ENCODE results near the gene TMEM18. TPM values are rescaled to one million over a fixed set of nuclear protein-coding genes. Genes with fewer than 3 reads are reported as not detected.

The TMEM18 gene
- polyA plus RNA-seq, 1 of the 3 experiments (the other 2 are of a cell fraction), result 29.3 TPM

DNA sequence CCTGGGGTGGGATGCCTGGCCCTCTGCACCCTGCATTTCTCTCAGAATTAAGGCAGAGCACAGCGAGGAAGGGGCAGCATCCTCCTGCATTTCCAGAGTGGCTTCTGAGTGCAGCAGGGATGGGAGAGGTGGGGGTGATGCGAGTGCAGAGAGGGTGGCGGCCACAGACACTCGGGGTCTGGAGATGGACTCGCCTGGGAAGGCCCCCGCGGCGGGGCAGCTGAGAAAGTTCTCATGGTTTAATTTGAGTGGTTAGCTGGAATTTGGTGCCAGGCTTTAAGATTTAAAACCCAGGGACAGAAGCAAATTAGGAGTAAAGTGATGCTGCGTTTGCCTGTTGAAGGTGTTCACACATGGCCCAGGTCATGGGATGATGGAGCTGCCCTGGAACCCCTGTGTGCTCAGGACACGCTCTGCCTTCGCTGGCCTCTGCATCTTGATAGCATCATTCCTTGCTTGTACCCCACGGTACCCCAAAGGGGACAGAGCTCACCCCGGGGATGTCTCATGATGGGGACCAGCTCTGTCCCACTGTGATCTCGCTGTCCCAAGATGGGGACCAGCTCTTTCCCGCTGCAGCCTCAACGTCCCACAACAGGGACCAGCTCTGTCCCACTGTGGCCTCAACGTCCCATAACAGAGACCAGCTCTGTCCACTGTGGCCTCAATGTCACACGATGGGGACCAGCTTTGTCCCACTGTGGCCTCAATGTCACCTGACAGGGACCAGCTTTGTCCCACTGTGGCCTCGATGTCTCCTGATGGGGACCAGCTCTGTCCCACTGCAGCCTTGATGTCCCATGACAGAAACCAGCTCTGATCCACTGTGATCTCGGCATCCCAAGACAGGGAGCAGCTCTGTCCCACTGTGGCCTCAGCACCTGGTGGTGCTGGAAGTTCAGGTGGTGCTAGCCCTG, 27.5 kb downstream of the TMEM18 start:
- 39% methylated on average over 17 of the region's 20 CpGs for WGBS (ENCODE audit: low lambda C conversion rate)
- Histone ChIP-seq H3K36me3 (replicated peaks in 1 of 2; ENCODE audit: control insufficient read depth in 1 of 2, insufficient read depth in 2 of 2, low read length in 1 of 2) (no peaks in the 10 kb centered on the region), H3K9ac (no peak overlapping the region), H3K27ac (ENCODE audit: low read depth in 2 of 2, low read length in 1 of 2) (no peak overlapping the region), H3K4me1 (ENCODE audit: control insufficient read depth in 1 of 2, insufficient read depth in 2 of 2, low read depth in 1 of 2, low read length in 1 of 2) (no peaks in the 10 kb centered on the region; a peak in 1 of 4 replicates), H3K9me2 (no peaks in the 10 kb centered on the region), H3K4me2 (no peak overlapping the region), H4K20me1 (ENCODE audit: insufficient read depth) (no peaks in the 10 kb centered on the region), H3K79me2 (ENCODE audit: insufficient read depth) (no peaks in the 10 kb centered on the region), H3K4me3 (ENCODE audit: low read depth in 2 of 2, low read length in 1 of 2) (no peak overlapping the region), H3K9me3 (no peaks in the 10 kb centered on the region), H2AFZ (ENCODE audit: low read depth) (no peak overlapping the region), H3K27me3 (ENCODE audit: insufficient read depth) (no peaks in the 10 kb centered on the region), H3F3A (replicated peaks; ENCODE audit: insufficient read depth) (no peaks in the 10 kb centered on the region)
- DNase-seq, result no peak
- ChIA-PET CTCF (interaction anchor here (1.0 to 2.0 kb wide), 6 partner anchors 12 to 121 kb away, joined by 4 to 8 read pairs (median 4); no protein-coding TSS in a partner anchor), POLR2A (interaction anchor here (0.6 kb wide), 1 partner anchor 18 kb away, joined by 3 read pairs; no protein-coding TSS in a partner anchor)
- no peak for TF ChIP-seq YY1 (IDR thresholded peaks at IDR 0.05; ENCODE audit: low read depth)
- no peak for TF ChIP-seq GATA2 (CRISPR knock-in tag; IDR thresholded peaks at IDR 0.05)
- no peak for TF ChIP-seq FOXJ3 (CRISPR knock-in tag; IDR thresholded peaks at IDR 0.05)
- TF ChIP-seq, protein P1, sequence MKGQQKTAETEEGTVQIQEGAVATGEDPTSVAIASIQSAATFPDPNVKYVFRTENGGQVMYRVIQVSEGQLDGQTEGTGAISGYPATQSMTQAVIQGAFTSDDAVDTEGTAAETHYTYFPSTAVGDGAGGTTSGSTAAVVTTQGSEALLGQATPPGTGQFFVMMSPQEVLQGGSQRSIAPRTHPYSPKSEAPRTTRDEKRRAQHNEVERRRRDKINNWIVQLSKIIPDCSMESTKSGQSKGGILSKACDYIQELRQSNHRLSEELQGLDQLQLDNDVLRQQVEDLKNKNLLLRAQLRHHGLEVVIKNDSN (IDR thresholded peaks at IDR 0.05; ENCODE audit: borderline replicate concordance, low read depth), result no peak
- TF ChIP-seq FOSL2 (IDR thresholded peaks at IDR 0.05; ENCODE audit: borderline replicate concordance, low read depth), result no peak
- TF ChIP-seq, protein P2, sequence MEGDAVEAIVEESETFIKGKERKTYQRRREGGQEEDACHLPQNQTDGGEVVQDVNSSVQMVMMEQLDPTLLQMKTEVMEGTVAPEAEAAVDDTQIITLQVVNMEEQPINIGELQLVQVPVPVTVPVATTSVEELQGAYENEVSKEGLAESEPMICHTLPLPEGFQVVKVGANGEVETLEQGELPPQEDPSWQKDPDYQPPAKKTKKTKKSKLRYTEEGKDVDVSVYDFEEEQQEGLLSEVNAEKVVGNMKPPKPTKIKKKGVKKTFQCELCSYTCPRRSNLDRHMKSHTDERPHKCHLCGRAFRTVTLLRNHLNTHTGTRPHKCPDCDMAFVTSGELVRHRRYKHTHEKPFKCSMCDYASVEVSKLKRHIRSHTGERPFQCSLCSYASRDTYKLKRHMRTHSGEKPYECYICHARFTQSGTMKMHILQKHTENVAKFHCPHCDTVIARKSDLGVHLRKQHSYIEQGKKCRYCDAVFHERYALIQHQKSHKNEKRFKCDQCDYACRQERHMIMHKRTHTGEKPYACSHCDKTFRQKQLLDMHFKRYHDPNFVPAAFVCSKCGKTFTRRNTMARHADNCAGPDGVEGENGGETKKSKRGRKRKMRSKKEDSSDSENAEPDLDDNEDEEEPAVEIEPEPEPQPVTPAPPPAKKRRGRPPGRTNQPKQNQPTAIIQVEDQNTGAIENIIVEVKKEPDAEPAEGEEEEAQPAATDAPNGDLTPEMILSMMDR (IDR thresholded peaks at IDR 0.05), result no peak
- TF ChIP-seq NFIC (IDR thresholded peaks at IDR 0.05; ENCODE audit: borderline replicate concordance), result no peak
- no peak for TF ChIP-seq RAD21 (IDR thresholded peaks at IDR 0.05; ENCODE audit: low read length)
- TF ChIP-seq EZH2phosphoT487 (IDR thresholded peaks at IDR 0.05; ENCODE audit: borderline replicate concordance, low read depth), result no peak
- TF ChIP-seq, protein P3, sequence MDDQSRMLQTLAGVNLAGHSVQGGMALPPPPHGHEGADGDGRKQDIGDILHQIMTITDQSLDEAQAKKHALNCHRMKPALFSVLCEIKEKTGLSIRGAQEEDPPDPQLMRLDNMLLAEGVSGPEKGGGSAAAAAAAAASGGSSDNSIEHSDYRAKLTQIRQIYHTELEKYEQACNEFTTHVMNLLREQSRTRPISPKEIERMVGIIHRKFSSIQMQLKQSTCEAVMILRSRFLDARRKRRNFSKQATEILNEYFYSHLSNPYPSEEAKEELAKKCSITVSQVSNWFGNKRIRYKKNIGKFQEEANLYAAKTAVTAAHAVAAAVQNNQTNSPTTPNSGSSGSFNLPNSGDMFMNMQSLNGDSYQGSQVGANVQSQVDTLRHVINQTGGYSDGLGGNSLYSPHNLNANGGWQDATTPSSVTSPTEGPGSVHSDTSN (IDR thresholded peaks at IDR 0.05), result no peak
- no peak for TF ChIP-seq RXRA (IDR thresholded peaks at IDR 0.05; ENCODE audit: borderline replicate concordance, low read depth)
- TF ChIP-seq RFX5 (IDR thresholded peaks at IDR 0.05; ENCODE audit: low read length), result no peak
- no peak for TF ChIP-seq TAF1 (IDR thresholded peaks at IDR 0.05; ENCODE audit: borderline replicate concordance, low read depth, low read length)
- TF ChIP-seq ELF1 (IDR thresholded peaks at IDR 0.05), result no peak
- TF ChIP-seq CHD2 (IDR thresholded peaks at IDR 0.05; ENCODE audit: low read length, partially characterized antibody), result no peak
- no peak for TF ChIP-seq TEAD4 (IDR thresholded peaks at IDR 0.05; ENCODE audit: borderline replicate concordance, insufficient read depth)
- TF ChIP-seq, protein P4, sequence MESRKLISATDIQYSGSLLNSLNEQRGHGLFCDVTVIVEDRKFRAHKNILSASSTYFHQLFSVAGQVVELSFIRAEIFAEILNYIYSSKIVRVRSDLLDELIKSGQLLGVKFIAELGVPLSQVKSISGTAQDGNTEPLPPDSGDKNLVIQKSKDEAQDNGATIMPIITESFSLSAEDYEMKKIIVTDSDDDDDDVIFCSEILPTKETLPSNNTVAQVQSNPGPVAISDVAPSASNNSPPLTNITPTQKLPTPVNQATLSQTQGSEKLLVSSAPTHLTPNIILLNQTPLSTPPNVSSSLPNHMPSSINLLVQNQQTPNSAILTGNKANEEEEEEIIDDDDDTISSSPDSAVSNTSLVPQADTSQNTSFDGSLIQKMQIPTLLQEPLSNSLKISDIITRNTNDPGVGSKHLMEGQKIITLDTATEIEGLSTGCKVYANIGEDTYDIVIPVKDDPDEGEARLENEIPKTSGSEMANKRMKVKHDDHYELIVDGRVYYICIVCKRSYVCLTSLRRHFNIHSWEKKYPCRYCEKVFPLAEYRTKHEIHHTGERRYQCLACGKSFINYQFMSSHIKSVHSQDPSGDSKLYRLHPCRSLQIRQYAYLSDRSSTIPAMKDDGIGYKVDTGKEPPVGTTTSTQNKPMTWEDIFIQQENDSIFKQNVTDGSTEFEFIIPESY (IDR thresholded peaks at IDR 0.05; ENCODE audit: borderline replicate concordance, low read depth), result no peak
- TF ChIP-seq EP300 (IDR thresholded peaks at IDR 0.05; ENCODE audit: borderline replicate concordance in 1 of 2, low read depth in 1 of 2, low read length in 1 of 2), result no peak
- no peak for TF ChIP-seq JUND (IDR thresholded peaks at IDR 0.05)
- TF ChIP-seq, protein P5, sequence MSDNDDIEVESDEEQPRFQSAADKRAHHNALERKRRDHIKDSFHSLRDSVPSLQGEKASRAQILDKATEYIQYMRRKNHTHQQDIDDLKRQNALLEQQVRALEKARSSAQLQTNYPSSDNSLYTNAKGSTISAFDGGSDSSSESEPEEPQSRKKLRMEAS (IDR thresholded peaks at IDR 0.05; ENCODE audit: low read depth), result no peak

Measured in SK-N-SH (cell line).